ENCODE measurements around the gene CDSN.
"Not testable (repeated sequence)": the region's sequence is repeated elsewhere in the genome, so short reads cannot be mapped to it uniquely, and the experiment has no call there.

The CDSN gene

DNA sequence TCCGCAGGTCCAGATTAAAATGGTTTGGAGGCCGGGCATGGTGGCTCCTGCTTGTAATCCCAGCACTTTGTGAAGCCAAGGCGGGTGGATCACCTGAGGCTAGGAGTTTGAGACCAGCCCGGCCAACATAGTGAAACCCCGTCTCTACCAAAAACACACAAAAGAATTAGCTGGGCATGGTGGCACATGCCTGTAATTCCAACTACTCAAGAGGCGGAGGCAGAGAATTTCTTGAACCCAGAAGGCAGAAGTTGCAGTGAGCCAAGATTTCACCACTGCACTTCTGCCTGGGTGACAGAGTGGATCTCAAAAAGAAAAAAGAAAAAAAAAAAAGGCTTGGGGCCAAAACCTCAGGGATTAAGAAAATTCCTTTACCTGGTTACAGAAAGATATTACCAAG is 38.4 kb downstream of the CDSN start:
- DNase-seq, result no peak

GRCh38 chr6:31079656-31080261 is 40.5 kb downstream of the CDSN start:
- peak; percentile 2 for DNase-seq

DNA sequence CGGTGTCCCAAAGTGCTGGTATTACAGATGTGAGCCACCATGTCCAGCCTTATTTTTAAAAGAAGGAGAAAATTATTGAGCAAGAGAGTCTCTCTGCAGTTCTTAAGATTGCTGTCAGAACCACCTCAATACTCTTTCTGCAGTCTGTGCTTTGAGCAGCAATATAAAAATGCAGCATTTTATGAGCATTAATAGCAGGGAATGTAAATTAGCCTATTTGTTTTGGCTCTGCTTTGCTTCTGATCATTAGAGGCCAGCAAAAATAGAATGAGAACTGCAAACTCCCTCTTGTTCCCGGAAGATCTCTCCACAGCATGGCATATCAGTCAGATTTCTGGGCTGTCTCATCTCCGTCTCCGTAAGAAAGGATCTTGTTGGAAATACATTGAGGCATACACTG is 43.6 kb downstream of the CDSN start:
- DNase-seq, result no peak

DNA sequence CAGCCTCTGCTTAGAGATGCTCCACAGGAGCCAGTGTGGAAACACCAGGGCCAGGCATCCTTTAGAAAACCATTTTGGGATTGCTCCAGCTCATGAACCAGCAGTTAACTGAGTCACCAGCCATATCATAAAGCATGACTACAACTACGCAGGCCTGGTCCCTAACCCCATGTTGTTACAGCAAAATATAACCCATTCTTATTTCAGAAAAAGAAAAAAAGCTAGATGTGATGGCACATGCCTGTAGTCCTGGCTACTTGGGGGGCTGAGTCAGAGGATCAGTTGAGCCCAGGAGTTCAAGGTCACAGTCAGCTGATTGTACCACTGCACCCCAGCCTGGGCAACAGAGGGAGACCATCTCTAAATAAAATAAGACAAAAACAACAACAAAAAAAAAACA is 44.7 kb downstream of the CDSN start:
- DNase-seq, result no peak

GRCh38 chr6:31074401-31074800 is 45.8 kb downstream of the CDSN start:
- no peak for DNase-seq

- peak; percentile 4 for DNase-seq
Observed at GRCh38 chr6:31070711-31071197, 49.5 kb downstream of the CDSN start.

GRCh38 chr6:31068669-31069340 is 51.4 kb downstream of the CDSN start:
- DNase-seq, result peak; percentile 33

GRCh38 chr6:31067891-31068668 is 52.2 kb downstream of the CDSN start:
- not testable (repeated sequence) for DNase-seq

GRCh38 chr6:31067028-31067427 is 53.2 kb downstream of the CDSN start:
- not testable (repeated sequence) for DNase-seq

DNA sequence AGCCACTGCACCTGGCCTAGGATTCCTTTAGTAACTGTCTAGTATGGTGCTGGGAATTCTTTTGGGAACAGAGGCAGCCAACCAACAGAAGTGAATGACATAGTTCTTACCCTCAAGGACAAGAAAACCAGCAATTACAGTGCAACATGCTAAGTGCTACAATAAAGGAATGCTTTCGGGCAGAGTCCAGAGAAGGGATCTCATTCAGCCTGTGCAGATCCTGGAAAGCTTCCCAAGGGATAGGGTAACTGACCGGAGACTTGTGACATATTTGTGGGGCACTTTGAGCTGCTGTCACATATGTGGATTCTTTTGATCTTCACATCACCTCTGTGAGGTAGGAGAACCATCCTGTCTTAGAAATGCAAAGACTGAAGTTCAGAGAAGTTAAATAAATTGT is 54.7 kb downstream of the CDSN start:
- DNase-seq, result no peak
